Karpas-422 (cell line): ENCODE measurements around the gene SEZ6. TPM values are rescaled to one million over a fixed set of nuclear protein-coding genes. Genes with fewer than 3 reads are reported as not detected.

Experiments used
- DNase-seq: peaks from one replicate; pipeline ENCODE4 v3.0.0-alpha.2; 2015
- H2AFZ ChIP-seq: fragments of 200-600 bp; sonication (generic); 2 replicates; pipeline ENCODE4 v1.6.1; 2014; ENCODE audit warnings: antibody characterized with exemption, low read length, mixed read lengths
- H3K27ac ChIP-seq: fragments of 200-600 bp; sonication (generic); 2 replicates; pipeline ENCODE4 v1.5.1; 2014; ENCODE audit warnings: mild to moderate bottlenecking, low read length, moderate library complexity
- H3K27me3 ChIP-seq: fragments of 200-600 bp; sonication (generic); 2 replicates; pipeline ENCODE4 v1.6.1; 2014; ENCODE audit warnings: low read length, mixed read lengths
- H3K36me3 ChIP-seq: fragments of 200-600 bp; sonication (generic); 2 replicates; pipeline ENCODE4 v1.6.1; 2014; ENCODE audit warnings: low read length, mixed read lengths; ENCODE audit not compliant: insufficient read depth
- H3K4me1 ChIP-seq: fragments of 200-600 bp; sonication (generic); 2 replicates; pipeline ENCODE4 v1.6.1; 2014; ENCODE audit warnings: mild to moderate bottlenecking, low read length, mixed read lengths
- H3K4me2 ChIP-seq: fragments of 200-600 bp; sonication (generic); 2 replicates; pipeline ENCODE4 v1.6.1; 2014; ENCODE audit warnings: low read length, low read depth, mild to moderate bottlenecking; ENCODE audit not compliant: poor library complexity, severe bottlenecking
- H3K4me3 ChIP-seq: fragments of 200-600 bp; sonication (generic); 2 replicates; pipeline ENCODE4 v1.5.1; 2014; ENCODE audit warnings: mild to moderate bottlenecking, antibody characterized with exemption, low read length, mixed read lengths
- H3K79me2 ChIP-seq: fragments of 200-600 bp; sonication (generic); 2 replicates; pipeline ENCODE4 v1.6.1; 2014; ENCODE audit warnings: mild to moderate bottlenecking, low read length, mixed read lengths
- H3K9ac ChIP-seq: fragments of 200-600 bp; sonication (generic); 2 replicates; pipeline ENCODE4 v1.6.0; 2014; ENCODE audit warnings: low read length
- H3K9me2 ChIP-seq: fragments of 200-600 bp; sonication (generic), shearing (Covaris generic); replicated peaks from 2 replicates; pipeline ENCODE4 v1.6.0; 2014; ENCODE audit warnings: mild to moderate bottlenecking, low read length, moderate library complexity; ENCODE audit not compliant: insufficient read depth
- H3K9me3 ChIP-seq: fragments of 300-700, 200-600 bp; sonication (generic); 2 replicates; pipeline ENCODE4 v1.6.1; 2014; ENCODE audit warnings: low read length, mixed read lengths
- H4K20me1 ChIP-seq: fragments of 200-600 bp; sonication (generic); 2 replicates; pipeline ENCODE4 v1.6.1; 2014; ENCODE audit warnings: mild to moderate bottlenecking, antibody characterized with exemption, low read length, low read depth; ENCODE audit not compliant: insufficient read depth
- total RNA-seq: library from RNA; depleted of rRNA; stranded (reverse); fragments of >200 nt; shearing (Covaris generic); gene quantifications from 2 replicates; pipeline ENCODE4 v1.2.3, GENCODE V29; 2014; ENCODE audit warnings: low replicate concordance

Gene SEZ6
- total RNA-seq, 1 experiment from 2014 or later, result not detected

- Histone ChIP-seq H3K4me3 (no peak overlapping the region), H3K27me3 (no peaks in the 10 kb centered on the region), H3K27ac (no peak overlapping the region), H3K4me1 (peaks cover 18% of the 10 kb centered on the region), H4K20me1 (no peaks in the 10 kb centered on the region; the same call in 1 of the 2 replicates), H3K36me3 (no peaks in the 10 kb centered on the region), H3K9ac (no peak overlapping the region), H3K79me2 (no peaks in the 10 kb centered on the region), H3K4me2 (no peak overlapping the region), H2AFZ (no peak overlapping the region), H3K9me2 (no peaks in the 10 kb centered on the region), H3K9me3 (no peaks in the 10 kb centered on the region)
- no peak for DNase-seq
Observed at GRCh38 chr17:29041091-29041490, 35.3 kb upstream of the SEZ6 start.

- Histone ChIP-seq H3K4me1 (peaks cover 12% of the 10 kb centered on the region), H3K4me2 (no peak overlapping the region), H3K79me2 (no peaks in the 10 kb centered on the region), H3K36me3 (no peaks in the 10 kb centered on the region), H3K4me3 (no peak overlapping the region), H3K9me3 (no peaks in the 10 kb centered on the region), H3K27ac (no peak overlapping the region), H2AFZ (no peak overlapping the region), H3K9ac (no peak overlapping the region), H3K27me3 (no peaks in the 10 kb centered on the region), H3K9me2 (no peaks in the 10 kb centered on the region), H4K20me1 (no peaks in the 10 kb centered on the region; the same call in 1 of the 2 replicates)
- DNase-seq, result no peak
Observed at GRCh38 chr17:29039764-29040598, 34.1 kb upstream of the SEZ6 start.

GRCh38 chr17:29038085-29038795, 32.4 kb upstream of the SEZ6 start:
- Histone ChIP-seq H3K27me3 (peaks cover 5% of the 10 kb centered on the region; the same call in 1 of the 2 replicates), H3K79me2 (no peaks in the 10 kb centered on the region), H3K9ac (no peak overlapping the region), H3K36me3 (no peaks in the 10 kb centered on the region), H3K4me3 (no peak overlapping the region), H3K4me2 (no peak overlapping the region), H3K9me2 (no peaks in the 10 kb centered on the region), H3K9me3 (0 out of 2 replicates have a peak, but pooled peaks cover 4% of the 10 kb centered on the region), H3K27ac (no peak overlapping the region), H3K4me1 (peaks cover 9% of the 10 kb centered on the region), H2AFZ (no peak overlapping the region), H4K20me1 (no peaks in the 10 kb centered on the region)
- no peak for DNase-seq

- Histone ChIP-seq H4K20me1 (no peaks in the 10 kb centered on the region), H3K79me2 (no peaks in the 10 kb centered on the region), H3K9me2 (no peaks in the 10 kb centered on the region), H3K36me3 (no peaks in the 10 kb centered on the region), H3K27ac (no peak overlapping the region), H3K4me1 (peaks cover 4% of the 10 kb centered on the region), H3K4me3 (no peak overlapping the region), H3K9me3 (0 out of 2 replicates have a peak, but pooled peaks cover 4% of the 10 kb centered on the region), H3K27me3 (peaks cover 5% of the 10 kb centered on the region; the same call in 1 of the 2 replicates), H3K9ac (no peak overlapping the region), H3K4me2 (no peak overlapping the region), H2AFZ (no peak overlapping the region)
- no peak for DNase-seq
Observed at GRCh38 chr17:29037739-29038084, 31.9 kb upstream of the SEZ6 start.

GRCh38 chr17:29036584-29036983, 30.8 kb upstream of the SEZ6 start:
- Histone ChIP-seq H3K36me3 (no peaks in the 10 kb centered on the region), H3K9me2 (no peaks in the 10 kb centered on the region), H3K4me2 (no peak overlapping the region), H4K20me1 (no peaks in the 10 kb centered on the region), H3K79me2 (no peaks in the 10 kb centered on the region), H3K27me3 (peaks cover 5% of the 10 kb centered on the region; the same call in 1 of the 2 replicates), H3K9me3 (0 out of 2 replicates have a peak, but pooled peaks cover 4% of the 10 kb centered on the region), H3K9ac (no peak overlapping the region), H3K27ac (no peak overlapping the region), H2AFZ (no peak overlapping the region), H3K4me1 (no peaks in the 10 kb centered on the region), H3K4me3 (no peak overlapping the region)
- peak; percentile 52 for DNase-seq

- Histone ChIP-seq H2AFZ (no peak overlapping the region), H4K20me1 (no peaks in the 10 kb centered on the region), H3K9me2 (no peaks in the 10 kb centered on the region), H3K4me2 (no peak overlapping the region), H3K79me2 (no peaks in the 10 kb centered on the region), H3K4me1 (no peaks in the 10 kb centered on the region), H3K27me3 (peaks cover 5% of the 10 kb centered on the region; the same call in 1 of the 2 replicates), H3K27ac (no peak overlapping the region), H3K4me3 (no peak overlapping the region), H3K9ac (no peak overlapping the region), H3K36me3 (no peaks in the 10 kb centered on the region), H3K9me3 (0 out of 2 replicates have a peak, but pooled peaks cover 4% of the 10 kb centered on the region)
- DNase-seq, result no peak
Observed at GRCh38 chr17:29034510-29034909, 28.7 kb upstream of the SEZ6 start.

- 0 out of 2 replicates have a peak, but pooled peaks cover 4% of the 10 kb centered on the region for H3K9me3 ChIP-seq
- peaks cover 5% of the 10 kb centered on the region; the same call in 1 of the 2 replicates for H3K27me3 ChIP-seq
- no peaks in the 10 kb centered on the region for H3K79me2 ChIP-seq
- H3K9me2 ChIP-seq, result no peaks in the 10 kb centered on the region
- no peak overlapping the region for H2AFZ ChIP-seq
- H3K4me3 ChIP-seq, result no peak overlapping the region
- no peaks in the 10 kb centered on the region for H3K36me3 ChIP-seq
- no peak for DNase-seq
- no peaks in the 10 kb centered on the region for H4K20me1 ChIP-seq
- no peak overlapping the region for H3K4me2 ChIP-seq
- H3K27ac ChIP-seq, result no peak overlapping the region
- H3K4me1 ChIP-seq, result no peaks in the 10 kb centered on the region
- H3K9ac ChIP-seq, result no peak overlapping the region
Observed at GRCh38 chr17:29032857-29033197, 27.0 kb upstream of the SEZ6 start.
